ENCODE measurements around the gene C3orf33.
"Not testable (repeated sequence)": the region's sequence is repeated elsewhere in the genome, so short reads cannot be mapped to it uniquely, and the experiment has no call there.

C3orf33 gene

DNA sequence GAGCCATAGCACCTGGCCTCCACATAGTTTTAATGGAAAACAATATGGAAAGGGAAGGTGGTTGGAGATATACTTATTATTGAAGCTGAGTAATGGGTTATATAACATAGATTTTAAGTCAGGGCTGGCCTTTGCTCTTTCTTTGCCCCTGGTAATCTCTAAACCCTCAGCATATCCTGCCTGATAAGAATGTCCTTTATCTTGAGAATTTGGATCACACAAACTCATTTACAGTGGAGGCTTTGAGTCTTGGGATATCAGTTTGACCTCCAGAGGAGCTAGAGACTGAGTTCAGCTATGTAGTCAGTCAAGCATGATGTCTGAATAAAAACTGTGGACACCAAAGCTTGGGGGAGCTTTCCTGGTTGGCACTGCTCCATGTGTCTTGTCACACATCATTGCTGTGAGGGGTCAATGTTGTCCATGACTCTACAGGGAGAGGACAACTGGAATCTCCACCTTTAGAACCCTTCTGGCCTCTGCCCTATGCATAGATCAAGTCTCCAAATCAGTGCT lies 9.0 kb upstream of the C3orf33 start:
- H3K4me3 ChIP-seq (ENCODE audit: low read depth, low read length), result no peak overlapping the region
- H3K36me3 ChIP-seq (ENCODE audit: control insufficient read depth, insufficient read depth, low read length), result no peaks in the 10 kb centered on the region
- H3K9ac ChIP-seq (ENCODE audit: low read depth, low read length), result no peak overlapping the region
- no peaks in the 10 kb centered on the region for H3K27me3 ChIP-seq (ENCODE audit: control insufficient read depth, insufficient read depth, low read length)
- H3K9me3 ChIP-seq (ENCODE audit: control insufficient read depth, insufficient read depth, low read length), result no peaks in the 10 kb centered on the region
- H3K4me1 ChIP-seq (ENCODE audit: control insufficient read depth, insufficient read depth, low read length), result no peaks in the 10 kb centered on the region

DNA sequence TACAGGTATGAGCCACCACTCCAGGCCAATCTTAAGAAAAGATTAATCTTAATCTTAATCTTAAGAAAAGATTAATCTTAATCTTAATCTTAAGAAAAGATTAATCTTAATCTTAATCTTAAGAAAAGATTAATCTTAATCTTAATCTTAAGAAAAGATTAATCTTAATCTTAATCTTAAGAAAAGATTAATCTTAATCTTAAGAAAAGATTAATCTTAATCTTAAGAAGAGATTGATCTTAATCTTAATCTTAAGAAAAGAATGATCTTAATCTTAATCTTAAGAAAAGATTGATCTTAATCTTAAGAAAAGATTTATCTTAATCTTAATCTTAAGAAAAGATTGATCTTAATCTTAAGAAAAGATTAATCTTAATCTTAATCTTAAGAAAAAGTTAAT lies 7.1 kb upstream of the C3orf33 start:
- H3K4me1 ChIP-seq (ENCODE audit: control insufficient read depth, insufficient read depth, low read length); H3K27me3 ChIP-seq (ENCODE audit: control insufficient read depth, insufficient read depth, low read length); H3K9me3 ChIP-seq (ENCODE audit: control insufficient read depth, insufficient read depth, low read length); H3K4me3 ChIP-seq (ENCODE audit: low read depth, low read length); H3K36me3 ChIP-seq (ENCODE audit: control insufficient read depth, insufficient read depth, low read length); H3K9ac ChIP-seq (ENCODE audit: low read depth, low read length): not testable (repeated sequence)

DNA sequence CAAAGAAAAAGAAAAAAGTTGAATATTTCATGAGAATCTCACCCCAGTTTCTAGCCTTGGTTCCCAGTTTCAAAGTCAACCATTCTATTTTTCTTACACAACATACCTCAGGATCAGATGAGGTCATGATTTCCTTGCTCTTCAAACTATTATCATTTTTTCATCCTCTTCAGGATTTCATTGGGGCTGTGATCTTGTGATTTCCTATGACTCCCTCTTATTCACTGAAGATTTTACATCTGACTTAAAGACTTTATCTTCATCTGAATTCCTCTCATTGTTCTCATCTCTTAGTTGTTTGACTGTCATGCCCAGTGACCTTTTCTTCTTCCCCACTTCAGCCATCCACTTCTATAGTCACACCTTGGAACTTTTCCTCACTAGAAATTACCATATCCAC lies 3.1 kb upstream of the C3orf33 start:
- Histone ChIP-seq H3K36me3 (ENCODE audit: control insufficient read depth, insufficient read depth, low read length) (no peaks in the 10 kb centered on the region), H3K9ac (ENCODE audit: low read depth, low read length) (no peak overlapping the region), H3K4me3 (ENCODE audit: low read depth, low read length) (no peak overlapping the region), H3K27me3 (ENCODE audit: control insufficient read depth, insufficient read depth, low read length) (no peaks in the 10 kb centered on the region), H3K9me3 (ENCODE audit: control insufficient read depth, insufficient read depth, low read length) (no peaks in the 10 kb centered on the region), H3K4me1 (ENCODE audit: control insufficient read depth, insufficient read depth, low read length) (peaks cover 5% of the 10 kb centered on the region)

GRCh38 chr3:155807823-155808222 lies 1.7 kb upstream of the C3orf33 start:
- Histone ChIP-seq H3K9me3 (ENCODE audit: control insufficient read depth, insufficient read depth, low read length) (no peaks in the 10 kb centered on the region), H3K9ac (ENCODE audit: low read depth, low read length) (no peak overlapping the region), H3K27me3 (ENCODE audit: control insufficient read depth, insufficient read depth, low read length) (no peaks in the 10 kb centered on the region), H3K4me3 (ENCODE audit: low read depth, low read length) (no peak overlapping the region), H3K4me1 (ENCODE audit: control insufficient read depth, insufficient read depth, low read length) (peaks cover 5% of the 10 kb centered on the region), H3K36me3 (ENCODE audit: control insufficient read depth, insufficient read depth, low read length) (no peaks in the 10 kb centered on the region)

GRCh38 chr3:155805204-155805801 lies 775 bp downstream of the C3orf33 start:
- Histone ChIP-seq H3K9ac (ENCODE audit: low read depth, low read length) (peak overlapping the region; percentile 85), H3K27me3 (ENCODE audit: control insufficient read depth, insufficient read depth, low read length) (no peaks in the 10 kb centered on the region), H3K4me3 (ENCODE audit: low read depth, low read length) (peak overlapping the region; percentile 75)

GRCh38 chr3:155804323-155804722 lies 1.8 kb downstream of the C3orf33 start:
- no peaks in the 10 kb centered on the region for H3K9me3 ChIP-seq (ENCODE audit: control insufficient read depth, insufficient read depth, low read length)
- H3K4me3 ChIP-seq (ENCODE audit: low read depth, low read length), result no peak overlapping the region
- H3K27me3 ChIP-seq (ENCODE audit: control insufficient read depth, insufficient read depth, low read length), result no peaks in the 10 kb centered on the region
- peaks cover 2% of the 10 kb centered on the region for H3K4me1 ChIP-seq (ENCODE audit: control insufficient read depth, insufficient read depth, low read length)
- H3K9ac ChIP-seq (ENCODE audit: low read depth, low read length), result no peak overlapping the region
- no peaks in the 10 kb centered on the region for H3K36me3 ChIP-seq (ENCODE audit: control insufficient read depth, insufficient read depth, low read length)

More at GRCh38 chr3:155805204-155805801, 775 bp downstream of the C3orf33 start:
- Histone ChIP-seq H3K36me3 (ENCODE audit: control insufficient read depth, insufficient read depth, low read length) (no peaks in the 10 kb centered on the region), H3K4me1 (ENCODE audit: control insufficient read depth, insufficient read depth, low read length) (peaks cover 5% of the 10 kb centered on the region), H3K9me3 (ENCODE audit: control insufficient read depth, insufficient read depth, low read length) (no peaks in the 10 kb centered on the region)

GRCh38 chr3:155792532-155792931 lies 13.5 kb downstream of the C3orf33 start:
- H3K4me1 ChIP-seq (ENCODE audit: control insufficient read depth, insufficient read depth, low read length), result peaks cover 7% of the 10 kb centered on the region

GRCh38 chr3:155791190-155791589 lies 14.9 kb downstream of the C3orf33 start:
- no peaks in the 10 kb centered on the region for H3K27me3 ChIP-seq (ENCODE audit: control insufficient read depth, insufficient read depth, low read length)
- peaks cover 3% of the 10 kb centered on the region for H3K36me3 ChIP-seq (ENCODE audit: control insufficient read depth, insufficient read depth, low read length)
- H3K9me3 ChIP-seq (ENCODE audit: control insufficient read depth, insufficient read depth, low read length), result no peaks in the 10 kb centered on the region
- no peak overlapping the region for H3K4me3 ChIP-seq (ENCODE audit: low read depth, low read length)
- no peak overlapping the region for H3K9ac ChIP-seq (ENCODE audit: low read depth, low read length)
- peaks cover 7% of the 10 kb centered on the region for H3K4me1 ChIP-seq (ENCODE audit: control insufficient read depth, insufficient read depth, low read length)

More at GRCh38 chr3:155792532-155792931, 13.5 kb downstream of the C3orf33 start:
- no peaks in the 10 kb centered on the region for H3K9me3 ChIP-seq (ENCODE audit: control insufficient read depth, insufficient read depth, low read length)
- H3K36me3 ChIP-seq (ENCODE audit: control insufficient read depth, insufficient read depth, low read length), result peaks cover 3% of the 10 kb centered on the region
- H3K27me3 ChIP-seq (ENCODE audit: control insufficient read depth, insufficient read depth, low read length), result no peaks in the 10 kb centered on the region
- H3K4me3 ChIP-seq (ENCODE audit: low read depth, low read length), result no peak overlapping the region
- no peak overlapping the region for H3K9ac ChIP-seq (ENCODE audit: low read depth, low read length)

DNA sequence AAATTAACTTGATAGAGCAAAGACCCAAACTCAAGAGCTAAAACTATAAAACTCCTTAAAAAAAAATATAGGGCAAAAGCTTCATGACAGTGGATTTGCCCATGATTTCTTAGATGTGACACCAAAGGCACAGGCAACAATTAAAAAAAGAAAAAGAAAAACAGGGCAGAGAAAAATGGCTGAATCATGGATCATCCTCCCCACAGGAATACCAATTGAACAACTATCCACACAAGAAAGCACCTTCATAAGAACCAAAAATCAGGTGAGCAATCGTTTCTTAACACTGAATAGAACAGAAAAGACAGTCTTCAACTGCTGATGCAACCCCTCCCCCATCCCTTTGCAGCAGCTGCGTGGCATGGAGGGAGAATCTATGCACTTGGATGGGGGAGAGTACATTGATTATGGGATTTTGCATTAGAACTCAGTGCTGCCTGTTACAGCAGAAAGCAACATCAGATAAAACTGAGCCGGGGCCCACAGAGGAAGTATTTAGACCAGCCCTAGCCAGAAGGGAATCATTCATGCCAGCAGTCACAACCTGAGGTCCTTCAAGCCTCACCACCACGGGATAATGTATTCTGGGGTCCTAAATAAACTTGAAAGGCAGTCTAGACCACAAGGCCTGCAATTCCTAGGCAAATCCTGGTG lies 15.7 kb downstream of the C3orf33 start:
- no peaks in the 10 kb centered on the region for H3K27me3 ChIP-seq (ENCODE audit: control insufficient read depth, insufficient read depth, low read length)
- H3K4me3 ChIP-seq (ENCODE audit: low read depth, low read length), result no peak overlapping the region
- no peak overlapping the region for H3K9ac ChIP-seq (ENCODE audit: low read depth, low read length)
- no peaks in the 10 kb centered on the region for H3K9me3 ChIP-seq (ENCODE audit: control insufficient read depth, insufficient read depth, low read length)
- H3K4me1 ChIP-seq (ENCODE audit: control insufficient read depth, insufficient read depth, low read length), result peaks cover 7% of the 10 kb centered on the region
- peaks cover 3% of the 10 kb centered on the region for H3K36me3 ChIP-seq (ENCODE audit: control insufficient read depth, insufficient read depth, low read length)

GRCh38 chr3:155785662-155786295 lies 20.3 kb downstream of the C3orf33 start:
- no peak overlapping the region for H3K9ac ChIP-seq (ENCODE audit: low read depth, low read length)
- no peak overlapping the region for H3K4me3 ChIP-seq (ENCODE audit: low read depth, low read length)
- H3K4me1 ChIP-seq (ENCODE audit: control insufficient read depth, insufficient read depth, low read length), result peaks cover 6% of the 10 kb centered on the region
- no peaks in the 10 kb centered on the region for H3K27me3 ChIP-seq (ENCODE audit: control insufficient read depth, insufficient read depth, low read length)
- H3K9me3 ChIP-seq (ENCODE audit: control insufficient read depth, insufficient read depth, low read length), result no peaks in the 10 kb centered on the region
- no peaks in the 10 kb centered on the region for H3K36me3 ChIP-seq (ENCODE audit: control insufficient read depth, insufficient read depth, low read length)

DNA sequence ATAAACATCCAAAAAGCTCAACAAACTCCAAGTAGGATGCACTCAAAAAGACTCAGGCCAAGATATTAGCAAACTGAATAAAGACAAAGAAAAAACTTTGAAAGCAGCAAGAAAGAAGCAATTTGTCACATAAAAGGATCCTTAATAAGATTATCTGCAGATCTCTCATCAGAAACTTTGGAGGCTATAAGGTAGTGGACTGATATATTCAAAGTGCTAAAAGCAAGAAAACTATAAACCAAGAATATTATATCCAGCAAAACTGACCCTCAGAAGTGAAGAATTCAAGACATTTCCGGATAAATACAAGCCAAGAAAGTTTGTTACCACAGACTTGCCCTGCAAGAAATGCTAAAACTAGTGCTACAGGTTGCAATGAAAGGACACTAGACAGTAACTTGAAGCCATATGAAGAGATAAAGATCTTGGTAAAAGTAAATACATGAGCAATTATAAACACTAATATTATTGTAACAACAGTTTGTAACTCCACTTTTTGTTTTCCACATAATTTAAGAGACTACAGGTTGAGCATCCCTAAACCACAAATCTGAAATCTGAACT lies 23.6 kb downstream of the C3orf33 start:
- Histone ChIP-seq H3K4me3 (ENCODE audit: low read depth, low read length) (no peak overlapping the region), H3K36me3 (ENCODE audit: control insufficient read depth, insufficient read depth, low read length) (no peaks in the 10 kb centered on the region), H3K27me3 (ENCODE audit: control insufficient read depth, insufficient read depth, low read length) (no peaks in the 10 kb centered on the region), H3K4me1 (ENCODE audit: control insufficient read depth, insufficient read depth, low read length) (no peaks in the 10 kb centered on the region), H3K9ac (ENCODE audit: low read depth, low read length) (no peak overlapping the region), H3K9me3 (ENCODE audit: control insufficient read depth, insufficient read depth, low read length) (no peaks in the 10 kb centered on the region)

Data from iPS-15b (cell line).